ENCODE results near the gene TMED1.

The TMED1 gene

DNA sequence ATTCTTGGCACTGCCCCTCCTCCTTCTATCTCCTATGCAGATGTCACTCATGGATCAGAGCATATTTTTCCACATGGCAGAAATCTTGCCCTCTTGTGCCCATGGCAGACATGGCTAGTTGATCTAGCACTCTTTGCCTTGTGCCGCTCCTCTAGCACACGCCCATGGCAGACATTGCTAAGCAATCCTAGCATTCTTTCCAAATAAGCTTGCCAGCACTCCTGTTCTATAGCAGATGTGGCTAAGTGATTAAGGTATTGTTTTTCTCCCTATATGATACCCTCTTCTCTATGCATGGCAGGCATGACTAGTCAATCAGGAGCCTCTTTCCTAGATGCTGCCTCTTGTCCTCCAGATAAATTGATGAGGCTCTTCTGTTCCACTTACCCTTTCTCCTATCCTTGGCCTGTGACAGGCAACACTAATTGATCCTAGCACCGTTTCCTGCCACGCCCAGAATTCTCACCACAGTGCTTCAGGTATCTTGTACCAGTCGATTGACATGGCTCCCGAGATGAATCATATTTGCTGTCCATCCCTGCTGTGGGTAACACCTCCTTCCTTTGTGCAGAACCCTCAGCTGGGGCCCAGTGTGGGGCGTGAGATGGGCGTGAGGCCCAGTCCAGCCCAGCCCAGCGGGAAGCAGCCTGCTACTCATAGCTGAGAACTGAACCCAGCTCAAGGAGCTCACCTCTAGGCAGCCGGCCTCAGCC is 26.9 kb downstream of the TMED1 start:
- peak; percentile 46 for DNase-seq

- no peak for DNase-seq
These were observed 30.2 kb downstream of the TMED1 start for GRCh38 chr19:10805758-10806247.

- no peak for DNase-seq
These were observed 30.8 kb downstream of the TMED1 start for GRCh38 chr19:10805065-10805757.

- no peak for DNase-seq
These were observed 32.8 kb downstream of the TMED1 start for GRCh38 chr19:10803252-10803651.

DNA sequence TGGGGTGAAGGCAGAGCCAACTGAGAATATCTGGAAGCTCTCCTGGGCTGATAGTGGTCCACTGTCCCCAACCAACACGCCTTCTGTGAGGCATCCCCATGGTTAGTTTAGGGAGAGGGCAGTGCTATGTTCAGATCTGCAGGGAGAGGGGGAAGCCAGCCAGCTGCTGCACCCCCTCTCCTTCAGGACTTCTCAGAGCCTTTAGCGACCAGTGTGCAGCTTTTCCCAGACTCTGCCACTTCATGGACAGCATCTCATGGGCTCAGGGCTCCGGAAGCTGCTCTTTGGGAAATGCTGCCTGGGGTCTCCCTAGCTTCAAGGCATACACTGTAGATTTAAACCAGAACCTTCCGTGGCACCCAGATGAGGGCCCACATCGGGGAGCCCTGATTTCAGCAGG is 33.5 kb downstream of the TMED1 start:
- no peak for DNase-seq

DNA sequence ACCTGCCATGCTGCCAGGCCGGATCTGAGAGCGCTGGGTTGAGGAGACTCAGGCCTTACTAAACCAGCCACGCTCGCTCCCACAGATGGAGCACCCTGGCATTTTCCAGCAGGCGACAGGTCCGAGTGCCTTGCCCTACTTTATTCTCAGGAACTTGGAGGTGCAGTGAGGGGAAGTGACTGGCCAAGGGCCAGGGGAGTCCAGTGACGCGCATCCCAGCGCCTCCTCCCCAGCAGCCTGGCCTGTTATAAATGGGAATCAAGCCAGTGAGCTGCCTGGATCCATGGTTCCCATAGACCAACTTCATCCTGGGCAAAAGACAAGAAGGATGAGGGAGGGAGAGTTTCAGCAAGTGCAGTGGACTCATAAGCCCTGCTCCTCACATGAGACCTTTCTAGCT is 35.5 kb downstream of the TMED1 start:
- no peak for DNase-seq

DNA sequence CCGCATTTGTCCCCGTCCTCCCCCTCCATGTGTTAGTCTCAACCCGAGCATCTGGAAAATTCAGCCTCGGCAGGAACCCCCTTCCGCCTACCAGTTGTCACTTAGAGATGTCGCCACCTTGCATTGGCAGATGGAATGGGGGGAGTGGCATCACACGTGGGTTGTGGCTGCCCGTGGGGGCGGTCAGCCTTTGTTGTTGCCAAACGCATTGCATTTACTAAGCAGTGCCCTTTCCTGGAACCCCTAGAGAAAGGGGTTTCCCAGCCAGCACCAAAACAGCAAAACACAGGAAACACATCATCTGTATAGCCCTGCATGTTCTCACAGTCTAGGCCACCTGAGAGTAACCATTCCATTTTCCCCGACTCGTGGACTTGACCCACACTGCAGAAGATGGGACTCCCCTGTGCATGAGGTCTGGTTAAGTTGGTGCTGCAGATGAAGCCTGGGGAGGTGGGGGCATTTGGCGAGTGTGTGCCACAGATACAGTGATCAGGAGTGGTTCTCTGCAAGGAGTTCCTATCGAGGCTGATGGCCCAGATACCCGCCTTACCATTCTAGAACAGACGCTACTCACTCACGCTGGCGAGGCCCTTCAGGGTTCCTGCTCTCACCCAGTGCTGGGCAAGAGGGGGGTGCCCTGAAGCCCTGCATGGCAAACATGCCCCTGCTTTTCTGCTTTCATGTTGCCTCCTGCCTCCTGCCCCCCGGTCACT is 38.3 kb downstream of the TMED1 start:
- DNase-seq = no peak

DNA sequence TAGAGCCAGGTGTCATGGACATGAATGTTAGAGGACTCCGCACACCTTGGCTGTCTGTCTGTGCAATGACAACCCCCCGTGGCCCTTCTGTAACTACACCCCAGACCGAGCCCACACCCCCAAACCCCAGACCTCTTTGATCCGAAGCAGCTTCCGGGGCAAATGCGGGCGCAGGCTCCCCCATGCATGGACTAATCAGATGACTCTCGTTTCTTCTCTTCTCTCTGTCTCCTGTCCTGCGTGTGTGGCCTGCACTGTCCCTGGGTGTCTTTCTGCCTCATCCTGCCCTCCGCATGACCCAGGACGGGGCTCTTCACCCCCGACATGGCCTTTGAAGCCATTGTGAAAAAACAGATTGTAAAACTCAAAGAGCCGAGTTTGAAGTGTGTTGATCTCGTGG is 38.9 kb downstream of the TMED1 start:
- no peak for DNase-seq

GRCh38 chr19:10796653-10797052 is 39.4 kb downstream of the TMED1 start:
- no peak for DNase-seq

DNA sequence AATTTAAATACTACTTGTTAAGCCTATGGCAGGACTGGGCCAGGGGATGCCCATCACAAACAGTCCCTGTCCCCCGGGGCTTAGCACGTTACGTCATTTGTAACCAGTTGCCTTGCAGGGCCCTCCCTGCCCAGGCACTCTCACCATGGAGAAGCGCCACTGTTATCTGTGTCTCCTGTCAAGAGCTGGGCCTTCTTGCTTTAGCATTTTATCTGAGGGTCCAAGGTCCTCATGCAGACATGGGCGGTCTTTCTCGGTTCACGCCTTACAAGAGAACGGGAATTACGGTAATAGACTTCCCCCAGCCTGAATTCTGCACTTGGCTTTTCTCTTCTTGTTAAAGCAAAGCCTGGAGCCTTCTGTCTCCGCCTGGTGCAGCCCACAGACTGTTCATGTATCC is 46.1 kb downstream of the TMED1 start:
- DNase-seq = no peak

GRCh38 chr19:10788146-10788545 is 47.9 kb downstream of the TMED1 start:
- DNase-seq = no peak

DNA sequence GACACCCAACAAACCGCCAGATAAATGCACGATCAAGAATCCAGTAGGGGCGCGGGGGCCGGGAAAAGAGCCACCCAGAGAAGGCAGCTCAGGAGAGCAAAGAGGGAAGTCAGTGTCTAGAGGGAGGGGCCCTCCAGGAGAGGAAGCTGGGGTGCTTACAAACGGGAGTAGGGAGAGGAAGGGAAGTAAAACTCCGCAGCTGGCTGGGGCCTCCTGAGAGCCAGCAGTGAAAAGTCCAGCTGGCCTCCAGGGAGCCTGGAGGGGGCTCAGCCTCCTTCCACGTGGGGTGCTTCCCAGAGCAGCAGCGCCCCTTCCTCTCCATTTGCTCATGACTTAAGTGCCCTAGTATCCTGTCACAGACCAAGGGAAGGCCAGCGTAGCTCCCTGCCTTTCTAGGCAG is 51.8 kb downstream of the TMED1 start:
- DNase-seq = no peak

GRCh38 chr19:10782795-10783194 is 53.2 kb downstream of the TMED1 start:
- DNase-seq = no peak
